ENCODE results near the gene PFN1. TPM values are rescaled to one million over a fixed set of nuclear protein-coding genes. Genes with fewer than 3 reads are reported as not detected.
A peak's percentile ranks its signal among the peaks of the same experiment; 100 is the strongest.
"Not testable (repeated sequence)": the region's sequence is repeated elsewhere in the genome, so short reads cannot be mapped to it uniquely, and the experiment has no call there.

Gene PFN1
- total and polyA plus RNA-seq, 5 donors from 2014 or later, result 865 to 2,804 (median 2,129) TPM

- H3K4me1 ChIP-seq (ENCODE audit: control insufficient read depth, insufficient read depth, low read length, poor library complexity, severe bottlenecking), result peaks cover 28% of the 10 kb centered on the region
- not testable (repeated sequence) for H3K36me3 ChIP-seq (ENCODE audit: control insufficient read depth, insufficient read depth, low read length); H3K4me3 ChIP-seq (ENCODE audit: low read depth, low read length); H3K27me3 ChIP-seq (ENCODE audit: control insufficient read depth, insufficient read depth, low read length); H3K9me3 Mint-ChIP-seq; H3K36me3 Mint-ChIP-seq; H3K4me3 Mint-ChIP-seq; H3K27ac ChIP-seq (ENCODE audit: insufficient read depth, low read length, poor library complexity, severe bottlenecking); ATAC-seq (ENCODE audit: low read depth in 2 of 2); DNase-seq; H3K9me3 ChIP-seq (ENCODE audit: control insufficient read depth in 2 of 2, low read length in 2 of 2)
- Mint-ChIP-seq H3K4me1 (peaks cover 0 to 22% (median 15%) of the 10 kb centered on the region in 4 donors), H3K27me3 (peaks cover 12% of the 10 kb centered on the region), H3K27ac (peak overlapping the region in 1 of 3 donors; percentile 5)
Measured at GRCh38 chr17:4906642-4907041, 41.7 kb downstream of the PFN1 start.

GRCh38 chr17:4903051-4903818, 45.1 kb downstream of the PFN1 start, which contains the start of gene CHRNE:
CHRNE (minus strand) TSS chr17:4903098; CDS start chr17:4903063, 35 bp downstream.
- no peak within 1 kb of the TSS for H3K27ac ChIP-seq (ENCODE audit: insufficient read depth, low read length, poor library complexity, severe bottlenecking)
- Mint-ChIP-seq H3K27ac (peak within 1 kb of the TSS; percentile 69 to 79 (median 72)), H3K4me1 (peaks cover 0 to 43% (median 21%) of the 10 kb centered on the region in 4 donors), H3K4me3 (peak within 1 kb of the TSS; percentile 60 to 89 (median 70)), H3K9me3 (peaks cover 0 to 4% (median 0%) of the 10 kb centered on the region in 7 donors), H3K36me3 (no peaks in the 10 kb centered on the region), H3K27me3 (peaks cover 27% of the 10 kb centered on the region)
- H3K36me3 ChIP-seq (ENCODE audit: control insufficient read depth, insufficient read depth, low read length), result no peaks in the 10 kb centered on the region
- H3K9me3 ChIP-seq (ENCODE audit: control insufficient read depth in 2 of 2, low read length in 2 of 2), result no peaks in the 10 kb centered on the region
- no peaks in the 10 kb centered on the region for H3K27me3 ChIP-seq (ENCODE audit: control insufficient read depth, insufficient read depth, low read length)
- peaks cover 44% of the 10 kb centered on the region for H3K4me1 ChIP-seq (ENCODE audit: control insufficient read depth, insufficient read depth, low read length, poor library complexity, severe bottlenecking)
- DNase-seq, result peak; percentile 71 to 88 (median 73)
- peak; percentile 34 to 40 for ATAC-seq (ENCODE audit: low read depth in 2 of 2)
- peak within 1 kb of the TSS; percentile 53 for H3K4me3 ChIP-seq (ENCODE audit: low read depth, low read length)

- H3K27me3 Mint-ChIP-seq, result peaks cover 27% of the 10 kb centered on the region
Measured at GRCh38 chr17:4902540-4902939, 45.8 kb downstream of the PFN1 start.

GRCh38 chr17:4901648-4902344, 46.5 kb downstream of the PFN1 start:
- Histone ChIP-seq H3K27me3 (ENCODE audit: control insufficient read depth, insufficient read depth, low read length) (no peaks in the 10 kb centered on the region), H3K9me3 (ENCODE audit: control insufficient read depth in 2 of 2, low read length in 2 of 2) (no peaks in the 10 kb centered on the region), H3K4me1 (ENCODE audit: control insufficient read depth, insufficient read depth, low read length, poor library complexity, severe bottlenecking) (peaks cover 42% of the 10 kb centered on the region), H3K4me3 (ENCODE audit: low read depth, low read length) (no peak overlapping the region), H3K36me3 (ENCODE audit: control insufficient read depth, insufficient read depth, low read length) (peaks cover 5% of the 10 kb centered on the region), H3K27ac (ENCODE audit: insufficient read depth, low read length, poor library complexity, severe bottlenecking) (peak overlapping the region; percentile 72)
- no peak for ATAC-seq (ENCODE audit: low read depth in 2 of 2)
- peaks cover 0 to 4% (median 0%) of the 10 kb centered on the region in 7 donors for H3K9me3 Mint-ChIP-seq
- no peaks in the 10 kb centered on the region for H3K36me3 Mint-ChIP-seq
- peak overlapping the region in 3 of 4 donors; percentile 38 to 91 (median 76) for H3K4me3 Mint-ChIP-seq
- H3K27ac Mint-ChIP-seq, result peak overlapping the region; percentile 83 to 99 (median 90)
- peaks cover 0 to 45% (median 21%) of the 10 kb centered on the region in 4 donors for H3K4me1 Mint-ChIP-seq
- peaks cover 27% of the 10 kb centered on the region for H3K27me3 Mint-ChIP-seq
- no peak for DNase-seq

More at GRCh38 chr17:4902540-4902939, 45.8 kb downstream of the PFN1 start:
- Histone ChIP-seq H3K4me1 (ENCODE audit: control insufficient read depth, insufficient read depth, low read length, poor library complexity, severe bottlenecking) (peaks cover 42% of the 10 kb centered on the region), H3K9me3 (ENCODE audit: control insufficient read depth in 2 of 2, low read length in 2 of 2) (no peaks in the 10 kb centered on the region), H3K36me3 (ENCODE audit: control insufficient read depth, insufficient read depth, low read length) (no peaks in the 10 kb centered on the region), H3K27ac (ENCODE audit: insufficient read depth, low read length, poor library complexity, severe bottlenecking) (no peak overlapping the region), H3K27me3 (ENCODE audit: control insufficient read depth, insufficient read depth, low read length) (no peaks in the 10 kb centered on the region), H3K4me3 (ENCODE audit: low read depth, low read length) (no peak overlapping the region)
- no peaks in the 10 kb centered on the region for H3K36me3 Mint-ChIP-seq
- ATAC-seq (ENCODE audit: low read depth in 2 of 2) (no peak), DNase-seq (no peak)
- peaks cover 0 to 45% (median 21%) of the 10 kb centered on the region in 4 donors for H3K4me1 Mint-ChIP-seq
- peak overlapping the region; percentile 3 to 89 (median 70) for H3K4me3 Mint-ChIP-seq
- peaks cover 0 to 4% (median 0%) of the 10 kb centered on the region in 7 donors for H3K9me3 Mint-ChIP-seq
- H3K27ac Mint-ChIP-seq, result peak overlapping the region in 2 of 3 donors; percentile 72 to 79

GRCh38 chr17:4901108-4901647, 47.2 kb downstream of the PFN1 start:
- H3K27ac ChIP-seq (ENCODE audit: insufficient read depth, low read length, poor library complexity, severe bottlenecking), result peak overlapping the region; percentile 72

GRCh38 chr17:4900231-4901107, 47.9 kb downstream of the PFN1 start:
- Histone ChIP-seq H3K9me3 (ENCODE audit: control insufficient read depth in 2 of 2, low read length in 2 of 2) (no peaks in the 10 kb centered on the region), H3K4me1 (ENCODE audit: control insufficient read depth, insufficient read depth, low read length, poor library complexity, severe bottlenecking) (peaks cover 42% of the 10 kb centered on the region), H3K36me3 (ENCODE audit: control insufficient read depth, insufficient read depth, low read length) (peaks cover 13% of the 10 kb centered on the region), H3K4me3 (ENCODE audit: low read depth, low read length) (no peak overlapping the region), H3K27ac (ENCODE audit: insufficient read depth, low read length, poor library complexity, severe bottlenecking) (peak overlapping the region; percentile 72), H3K27me3 (ENCODE audit: control insufficient read depth, insufficient read depth, low read length) (no peaks in the 10 kb centered on the region)
- ATAC-seq (ENCODE audit: low read depth in 2 of 2), result peak; percentile 33 to 35
- peaks cover 0 to 45% (median 21%) of the 10 kb centered on the region in 4 donors for H3K4me1 Mint-ChIP-seq
- H3K36me3 Mint-ChIP-seq, result peaks cover 3% of the 10 kb centered on the region
- H3K27me3 Mint-ChIP-seq, result peaks cover 22% of the 10 kb centered on the region
- peak overlapping the region; percentile 88 to 99 (median 92) for H3K4me3 Mint-ChIP-seq
- H3K27ac Mint-ChIP-seq, result peak overlapping the region in 2 of 3 donors; percentile 96 to 99
- DNase-seq, result peak; percentile 53 to 84 (median 81)
- peaks cover 0 to 4% (median 0%) of the 10 kb centered on the region in 7 donors for H3K9me3 Mint-ChIP-seq

More at GRCh38 chr17:4901108-4901647, 47.2 kb downstream of the PFN1 start:
- Mint-ChIP-seq H3K27me3 (peaks cover 27% of the 10 kb centered on the region), H3K9me3 (peaks cover 0 to 4% (median 0%) of the 10 kb centered on the region in 7 donors), H3K4me1 (peaks cover 0 to 45% (median 21%) of the 10 kb centered on the region in 4 donors), H3K27ac (peak overlapping the region in 2 of 3 donors; percentile 90 to 99), H3K4me3 (peak overlapping the region; percentile 76 to 94 (median 87)), H3K36me3 (no peaks in the 10 kb centered on the region)
- ATAC-seq (ENCODE audit: low read depth in 2 of 2) (no peak), DNase-seq (no peak)
- peaks cover 6% of the 10 kb centered on the region for H3K36me3 ChIP-seq (ENCODE audit: control insufficient read depth, insufficient read depth, low read length)
- no peaks in the 10 kb centered on the region for H3K27me3 ChIP-seq (ENCODE audit: control insufficient read depth, insufficient read depth, low read length)
- peaks cover 42% of the 10 kb centered on the region for H3K4me1 ChIP-seq (ENCODE audit: control insufficient read depth, insufficient read depth, low read length, poor library complexity, severe bottlenecking)
- peak overlapping the region; percentile 48 for H3K4me3 ChIP-seq (ENCODE audit: low read depth, low read length)
- no peaks in the 10 kb centered on the region for H3K9me3 ChIP-seq (ENCODE audit: control insufficient read depth in 2 of 2, low read length in 2 of 2)

Data from CD4-positive, CD25-positive, alpha-beta regulatory T cell (primary cell).